Calu3 (cell line): ENCODE data around the gene MISP3. TPM values are rescaled to one million over a fixed set of nuclear protein-coding genes. Genes with fewer than 3 reads are reported as not detected.

ENCODE experiments used
- BruUV-seq: library from RNA; stranded (reverse); fragments of 400-500 nt; replicated peaks from 2 replicates; lab custom pipeline; 2021; lab: Mats Ljungman, UMichigan
- CTCF ChIA-PET: fragments of 300-600 bp; sonication (Branson Sonifier 250); formaldehyde crosslinking; loops from one replicate; lab custom pipeline; 2022; ENCODE audit warnings: antibody characterized with exemption; lab: Charles Lee
- DNase-seq: peaks from one replicate; pipeline ENCODE4 v3.0.0; 2022
- H3K27ac Mint-ChIP-seq: one replicate; pipeline ENCODE4 v1.8.0; 2022; ENCODE audit warnings: mixed read lengths; ENCODE audit not compliant: unreplicated experiment
- H3K27me3 Mint-ChIP-seq: one replicate; pipeline ENCODE4 v1.8.0; 2022; ENCODE audit warnings: mixed read lengths; ENCODE audit not compliant: unreplicated experiment
- H3K36me3 Mint-ChIP-seq: one replicate; pipeline ENCODE4 v1.8.0; 2022; ENCODE audit warnings: mild to moderate bottlenecking, moderate library complexity, mixed read lengths; ENCODE audit not compliant: insufficient read depth, unreplicated experiment
- H3K4me1 Mint-ChIP-seq: one replicate; pipeline ENCODE4 v1.8.0; 2022; ENCODE audit warnings: mild to moderate bottlenecking, low read depth, mixed read lengths; ENCODE audit not compliant: unreplicated experiment
- H3K4me3 Mint-ChIP-seq: one replicate; pipeline ENCODE4 v1.8.0; 2022; ENCODE audit warnings: mild to moderate bottlenecking, low read depth, moderate library complexity, mixed read lengths; ENCODE audit not compliant: unreplicated experiment
- H3K9me3 Mint-ChIP-seq: one replicate; pipeline ENCODE4 v1.8.0; 2022; ENCODE audit warnings: low read depth, mixed read lengths; ENCODE audit not compliant: unreplicated experiment
- CTCF ChIP-seq: fragments of 200-600 bp; IDR thresholded peaks from one replicate; pipeline ENCODE4 v1.8.0; 2022; ENCODE audit warnings: antibody characterized with exemption; ENCODE audit not compliant: unreplicated experiment
- intact Hi-C: fragments of 100-400 bp; cut with micrococcal nuclease; formaldehyde crosslinking; loops from one replicate; pipeline ENCODE4 v1.10.0; 2022; ENCODE audit not compliant: unreplicated experiment
- total RNA-seq: library from RNA; stranded (reverse); gene quantifications from 2 replicates; pipeline ENCODE4 v1.2.3, GENCODE V29; 2022

Gene MISP3
- total RNA-seq, 1 experiment from 2014 or later: 4.2 TPM

DNA sequence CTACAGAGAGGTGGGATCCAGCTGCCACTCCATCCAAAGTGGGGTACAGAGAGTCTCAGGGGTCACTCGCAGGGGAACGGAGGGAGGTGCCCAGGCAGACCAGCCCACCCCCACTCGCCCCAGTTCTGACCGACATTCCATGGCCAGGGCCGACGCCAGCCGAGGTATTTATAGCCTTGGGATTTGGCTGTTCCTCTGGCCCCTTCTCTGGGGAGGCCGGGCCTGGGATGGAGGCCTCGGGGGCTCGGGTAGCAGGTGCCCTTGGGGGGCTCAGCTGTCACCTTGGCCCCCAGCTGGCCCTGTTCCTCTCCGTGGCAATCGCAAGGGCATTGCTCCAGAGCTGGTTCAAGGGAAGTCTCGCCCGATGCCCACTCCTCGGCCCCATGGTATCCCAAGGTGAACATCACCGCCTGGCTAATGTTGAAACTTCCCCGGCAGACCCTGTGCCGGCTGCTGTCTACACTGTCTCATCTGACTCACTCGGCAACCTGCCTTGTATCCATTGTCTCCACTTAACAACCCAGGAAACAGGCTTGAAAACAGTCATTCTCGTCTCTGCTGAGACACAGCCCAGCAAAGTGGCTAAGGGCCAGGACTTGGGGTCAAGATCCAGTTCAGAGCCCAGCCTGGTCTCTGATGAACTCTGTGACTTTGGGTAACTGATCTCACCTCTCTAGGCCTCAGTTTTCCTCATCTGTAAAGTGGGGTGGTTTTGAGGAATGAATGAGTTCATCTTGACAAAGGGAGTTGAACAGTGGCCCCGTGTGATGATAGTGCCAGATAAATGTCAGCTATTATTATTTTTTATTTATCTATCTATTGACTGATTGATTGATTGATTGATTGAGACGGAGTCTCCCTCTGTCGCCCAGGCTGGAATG, 35.2 kb downstream of the MISP3 start:
- H3K4me1 Mint-ChIP-seq: no peaks in the 10 kb centered on the region
- CTCF ChIA-PET: no interaction called here
- peaks cover 6% of the 10 kb centered on the region for H3K36me3 Mint-ChIP-seq
- BruUV-seq: no TSS peak
- H3K27me3 Mint-ChIP-seq: no peaks in the 10 kb centered on the region
- intact Hi-C loops: no loop called here
- H3K4me3 Mint-ChIP-seq: no peak overlapping the region
- no peak overlapping the region for H3K27ac Mint-ChIP-seq
- H3K9me3 Mint-ChIP-seq: no peaks in the 10 kb centered on the region
- TF ChIP-seq CTCF: no peak
- no peak for DNase-seq

DNA sequence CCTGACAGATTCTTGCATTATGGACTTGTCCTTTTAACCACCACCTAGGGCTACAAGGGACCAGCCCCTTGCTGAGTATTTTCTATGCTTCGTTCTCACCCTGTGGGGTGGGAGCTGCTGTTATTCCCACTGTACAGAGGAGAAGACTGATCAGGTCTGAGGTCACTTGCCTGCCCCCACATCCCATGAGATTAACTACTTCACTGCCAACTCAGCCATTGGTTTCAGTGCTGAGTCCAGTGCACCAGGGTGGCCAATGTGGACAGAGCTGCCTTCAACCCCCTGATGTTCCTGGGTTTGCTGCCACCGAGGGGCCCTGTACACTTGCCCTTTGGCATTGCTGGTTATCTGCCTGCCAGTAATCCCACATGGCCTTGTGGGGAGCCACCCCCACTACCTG, 38.1 kb downstream of the MISP3 start:
- intact Hi-C loops: no loop called here

DNA sequence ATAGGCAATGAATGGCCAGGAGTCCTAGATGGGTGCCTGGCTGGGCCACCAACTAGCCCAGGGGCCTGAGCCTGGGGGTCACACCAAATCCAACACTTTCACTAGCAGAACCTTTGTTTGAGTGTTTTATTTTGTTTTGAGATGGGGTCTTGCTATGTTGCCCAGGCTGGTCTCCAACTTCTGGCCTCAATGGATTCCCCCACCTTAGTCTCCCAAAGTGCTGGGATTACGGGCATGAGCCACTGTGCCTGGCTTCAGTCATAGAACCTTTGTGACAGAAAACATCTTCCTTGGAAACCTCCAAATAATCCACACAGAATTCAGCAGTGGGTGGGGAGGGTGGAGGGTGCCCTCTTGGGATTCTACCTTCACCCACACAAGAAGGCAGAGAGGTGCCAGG, 38.9 kb downstream of the MISP3 start:
- no TSS peak for BruUV-seq
- Mint-ChIP-seq H3K27me3 (no peaks in the 10 kb centered on the region), H3K27ac (no peak overlapping the region), H3K9me3 (no peaks in the 10 kb centered on the region), H3K4me1 (no peaks in the 10 kb centered on the region), H3K4me3 (no peak overlapping the region), H3K36me3 (peaks cover 12% of the 10 kb centered on the region)
- CTCF ChIA-PET: no interaction called here
- intact Hi-C loops: no loop called here
- no peak for DNase-seq
- no peak for TF ChIP-seq CTCF

More for the DNA sequence above, 38.1 kb downstream of the MISP3 start:
- no TSS peak for BruUV-seq
- no peaks in the 10 kb centered on the region for H3K27me3 Mint-ChIP-seq
- peaks cover 10% of the 10 kb centered on the region for H3K36me3 Mint-ChIP-seq
- H3K4me3 Mint-ChIP-seq: no peak overlapping the region
- no peak overlapping the region for H3K27ac Mint-ChIP-seq
- H3K4me1 Mint-ChIP-seq: no peaks in the 10 kb centered on the region
- CTCF ChIA-PET: interaction anchor here (0.6 kb wide), 1 partner anchor 1378 kb away, joined by 4 read pairs; no protein-coding TSS in a partner anchor
- H3K9me3 Mint-ChIP-seq: no peaks in the 10 kb centered on the region
- DNase-seq: no peak
- TF ChIP-seq CTCF: no peak

DNA sequence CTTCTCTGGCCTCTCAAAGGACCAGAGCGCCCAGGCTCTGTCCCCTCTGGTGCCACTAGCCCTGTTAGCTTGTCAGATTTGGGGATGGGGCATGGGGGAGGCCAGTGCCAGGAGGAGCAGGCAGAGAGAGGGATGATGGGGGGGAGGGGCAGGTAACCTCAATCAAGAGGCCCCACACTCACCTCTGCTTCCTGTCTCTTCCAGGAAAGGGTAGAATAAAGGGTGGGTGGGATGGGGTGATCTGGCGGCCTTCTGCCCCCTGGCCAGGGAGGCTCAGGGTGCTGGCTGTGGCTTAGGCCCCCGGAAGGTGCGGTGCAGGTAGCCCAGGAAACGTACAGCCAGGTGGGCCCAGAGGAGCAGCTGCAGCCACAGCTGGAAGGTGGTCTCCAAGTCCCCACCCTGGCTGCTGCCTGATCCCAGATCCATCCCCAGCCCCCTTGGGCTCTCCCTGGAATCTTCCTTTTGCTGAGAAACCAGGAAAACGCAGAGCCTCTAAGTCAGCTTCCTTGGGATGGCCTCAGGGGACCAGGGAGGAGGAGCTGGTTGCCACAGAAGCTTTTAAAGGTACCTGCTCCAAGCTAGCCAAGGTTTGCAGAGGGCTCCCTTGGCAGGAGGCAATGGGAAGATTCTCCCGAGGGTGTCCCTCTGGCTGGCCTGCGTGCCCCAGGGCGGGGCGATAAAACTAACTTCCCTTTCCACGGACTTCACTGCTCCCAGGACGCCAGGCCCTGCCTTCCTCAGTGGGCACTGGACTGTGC, 39.6 kb downstream of the MISP3 start:
- no peak for TF ChIP-seq CTCF
- no peaks in the 10 kb centered on the region for H3K4me1 Mint-ChIP-seq
- peaks cover 19% of the 10 kb centered on the region for H3K36me3 Mint-ChIP-seq
- no peak overlapping the region for H3K27ac Mint-ChIP-seq
- no peaks in the 10 kb centered on the region for H3K27me3 Mint-ChIP-seq
- CTCF ChIA-PET: no interaction called here
- no TSS peak for BruUV-seq
- H3K4me3 Mint-ChIP-seq: no peak overlapping the region
- H3K9me3 Mint-ChIP-seq: no peaks in the 10 kb centered on the region
- intact Hi-C loops: no loop called here
- DNase-seq: no peak
